ENCODE measurements around the gene RNF213.
"Not testable (repeated sequence)": the region's sequence is repeated elsewhere in the genome, so short reads cannot be mapped to it uniquely, and the experiment has no call there.

RNF213 gene

GRCh38 chr17:80396157-80397033, 135.7 kb downstream of the RNF213 start:
- TF ChIP-seq, protein P1, sequence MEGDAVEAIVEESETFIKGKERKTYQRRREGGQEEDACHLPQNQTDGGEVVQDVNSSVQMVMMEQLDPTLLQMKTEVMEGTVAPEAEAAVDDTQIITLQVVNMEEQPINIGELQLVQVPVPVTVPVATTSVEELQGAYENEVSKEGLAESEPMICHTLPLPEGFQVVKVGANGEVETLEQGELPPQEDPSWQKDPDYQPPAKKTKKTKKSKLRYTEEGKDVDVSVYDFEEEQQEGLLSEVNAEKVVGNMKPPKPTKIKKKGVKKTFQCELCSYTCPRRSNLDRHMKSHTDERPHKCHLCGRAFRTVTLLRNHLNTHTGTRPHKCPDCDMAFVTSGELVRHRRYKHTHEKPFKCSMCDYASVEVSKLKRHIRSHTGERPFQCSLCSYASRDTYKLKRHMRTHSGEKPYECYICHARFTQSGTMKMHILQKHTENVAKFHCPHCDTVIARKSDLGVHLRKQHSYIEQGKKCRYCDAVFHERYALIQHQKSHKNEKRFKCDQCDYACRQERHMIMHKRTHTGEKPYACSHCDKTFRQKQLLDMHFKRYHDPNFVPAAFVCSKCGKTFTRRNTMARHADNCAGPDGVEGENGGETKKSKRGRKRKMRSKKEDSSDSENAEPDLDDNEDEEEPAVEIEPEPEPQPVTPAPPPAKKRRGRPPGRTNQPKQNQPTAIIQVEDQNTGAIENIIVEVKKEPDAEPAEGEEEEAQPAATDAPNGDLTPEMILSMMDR (IDR thresholded peaks at IDR 0.05; ENCODE audit: low read length, missing control alignments) = no peak
- no peak overlapping the region for H3K4me3 ChIP-seq (replicated peaks; ENCODE audit: low read depth, low read length)
- DNase-seq (ENCODE audit: low read depth) = no peak

DNA sequence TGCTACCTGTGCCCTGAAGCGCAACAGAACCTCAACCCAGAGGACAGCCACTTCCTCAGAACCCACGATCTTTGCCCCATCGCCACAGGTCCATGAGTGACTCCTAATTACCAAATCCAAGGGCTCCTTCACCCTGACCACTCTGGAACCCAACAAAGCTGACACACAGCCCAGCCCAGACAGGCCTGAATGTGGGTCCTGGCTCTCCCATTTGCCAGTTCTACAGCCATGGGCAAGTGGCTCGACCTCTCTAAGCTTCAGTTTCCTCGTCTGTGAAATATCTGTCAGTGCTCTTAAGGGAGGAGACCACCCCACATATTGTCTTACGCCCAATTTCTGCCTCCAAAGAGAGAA, 136.4 kb downstream of the RNF213 start:
- DNase-seq (ENCODE audit: low read depth) = no peak
- TF ChIP-seq, protein P1 (IDR thresholded peaks at IDR 0.05; ENCODE audit: low read length, missing control alignments) = no peak
- no peak overlapping the region for H3K4me3 ChIP-seq (replicated peaks; ENCODE audit: low read depth, low read length)

DNA sequence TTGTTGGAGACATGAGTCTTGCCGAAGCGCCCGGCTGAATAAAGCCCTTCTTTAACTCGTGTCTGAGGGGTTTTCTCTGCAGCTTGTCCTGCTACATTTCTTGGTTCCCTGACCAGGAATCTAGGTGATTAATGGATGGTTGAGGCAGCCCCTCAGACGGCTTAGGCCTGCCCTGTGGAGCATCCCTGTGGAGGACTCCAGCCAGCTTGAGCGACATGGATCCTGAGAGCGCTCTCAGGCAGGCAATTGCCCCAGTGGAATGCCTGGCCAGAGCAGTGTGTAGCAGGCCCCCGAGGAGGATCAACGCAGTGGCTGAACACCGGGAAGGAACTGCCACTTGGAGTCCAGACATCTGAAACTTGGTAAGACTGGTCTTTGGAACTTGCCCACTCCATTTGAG, 137.0 kb downstream of the RNF213 start:
- no peak overlapping the region for H3K4me3 ChIP-seq (replicated peaks; ENCODE audit: low read depth, low read length)
- TF ChIP-seq, protein P1 (IDR thresholded peaks at IDR 0.05; ENCODE audit: low read length, missing control alignments) = no peak
- DNase-seq (ENCODE audit: low read depth) = no peak

DNA sequence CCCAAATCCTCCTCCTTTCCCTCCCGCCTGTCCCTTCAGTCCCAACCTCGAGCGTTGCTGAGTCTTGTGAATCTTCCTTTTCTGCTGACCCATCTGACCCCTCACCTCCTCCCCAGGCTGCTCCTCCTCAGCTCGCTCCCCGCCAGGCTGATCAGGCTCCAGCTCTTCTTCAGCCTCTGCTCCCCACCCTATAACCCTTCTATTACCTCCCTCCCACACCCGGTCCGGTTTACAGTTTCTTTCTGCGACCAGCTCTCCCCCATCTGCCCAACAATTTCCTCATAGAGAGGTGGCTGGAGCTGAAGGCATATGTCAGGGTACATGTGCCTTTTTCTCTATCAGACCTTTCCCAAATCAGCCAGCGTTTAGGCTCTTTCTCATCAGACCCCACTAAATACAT, 140.4 kb downstream of the RNF213 start:
- DNase-seq (ENCODE audit: low read depth); H3K4me3 ChIP-seq (replicated peaks; ENCODE audit: low read depth, low read length): not testable (repeated sequence)

GRCh38 chr17:80402102-80402501, 141.4 kb downstream of the RNF213 start:
- H3K4me3 ChIP-seq (replicated peaks; ENCODE audit: low read depth, low read length) = not testable (repeated sequence)

DNA sequence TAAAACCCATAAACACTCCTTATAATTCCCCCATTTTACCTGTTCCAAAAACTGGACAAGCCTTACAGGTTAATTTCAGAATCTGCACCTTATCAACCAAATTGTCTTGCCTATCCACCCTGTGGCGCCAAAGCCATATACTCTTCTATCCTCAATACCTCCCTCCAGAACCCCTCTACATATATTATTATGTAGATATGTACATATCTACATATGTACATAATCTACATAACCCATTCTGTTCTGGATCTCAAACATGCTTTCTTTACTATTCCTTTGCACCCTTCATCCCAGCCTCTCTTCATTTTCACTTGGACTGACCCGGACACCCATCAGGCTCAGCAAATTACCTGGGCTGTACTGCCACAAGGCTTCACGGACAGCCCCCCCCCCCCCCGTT, 142.3 kb downstream of the RNF213 start:
- TF ChIP-seq, protein P1 (IDR thresholded peaks at IDR 0.05; ENCODE audit: low read length, missing control alignments) = no peak
- no peak for DNase-seq (ENCODE audit: low read depth)
- H3K4me3 ChIP-seq (replicated peaks; ENCODE audit: low read depth, low read length) = no peak overlapping the region

More at GRCh38 chr17:80402102-80402501, 141.4 kb downstream of the RNF213 start:
- DNase-seq (ENCODE audit: low read depth) = not testable (repeated sequence)

DNA sequence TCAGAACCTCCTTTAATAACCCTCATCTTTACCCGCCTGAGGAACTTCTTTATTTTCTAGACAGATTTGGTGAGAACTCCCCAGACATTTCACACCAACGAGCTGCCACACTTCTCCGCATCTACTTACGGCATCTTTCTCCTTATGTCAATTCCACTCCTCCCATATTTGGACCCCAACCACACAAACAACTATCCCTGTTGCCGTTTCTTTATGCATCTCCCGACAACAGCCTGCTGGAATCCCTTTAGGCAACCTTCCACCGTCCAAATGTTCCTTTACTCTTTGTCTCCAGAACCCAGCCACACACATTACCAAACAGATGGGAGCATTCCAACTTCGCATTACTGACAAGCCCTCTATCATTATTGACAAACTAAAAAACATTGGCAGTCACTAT, 145.5 kb downstream of the RNF213 start:
- DNase-seq (ENCODE audit: low read depth) = no peak
- H3K4me3 ChIP-seq (replicated peaks; ENCODE audit: low read depth, low read length) = no peak overlapping the region
- TF ChIP-seq, protein P1 (IDR thresholded peaks at IDR 0.05; ENCODE audit: low read length, missing control alignments) = no peak

- not testable (repeated sequence) for DNase-seq (ENCODE audit: low read depth); H3K4me3 ChIP-seq (replicated peaks; ENCODE audit: low read depth, low read length)
Measured at GRCh38 chr17:80407917-80408316, 147.3 kb downstream of the RNF213 start.
